GM12878 (cell line): ENCODE measurements around the gene BMP8B. TPM values are rescaled to one million over a fixed set of nuclear protein-coding genes. Genes with fewer than 3 reads are reported as not detected.
A peak's percentile ranks its signal among the peaks of the same experiment; 100 is the strongest.

Experiments used
- CBFB ChIP-seq: IDR thresholded peaks from 2 replicates; pipeline ENCODE4 v1.6.1; 2016; ENCODE audit warnings: antibody characterized with exemption, low read depth
- CEBPB ChIP-seq, 2 experiments: fragments of 150-350 bp in 1 of 2; IDR thresholded peaks; 2 replicates each; pipeline ENCODE4 v1.6.1; 2012 to 2014; ENCODE audit warnings: low read depth in 2 of 2, low read length in 2 of 2, borderline replicate concordance in 1 of 2, inconsistent platforms in 1 of 2
- E2F8 ChIP-seq: fragments of 450-650 bp; IDR thresholded peaks from 2 replicates; pipeline ENCODE4 v1.6.1; 2018; ENCODE audit warnings: mild to moderate bottlenecking, low read depth, moderate library complexity; ENCODE audit not compliant: partially characterized antibody
- FOXK2 ChIP-seq: fragments of 450-650 bp; IDR thresholded peaks from 2 replicates; pipeline ENCODE4 v1.6.1; 2017; ENCODE audit warnings: mild to moderate bottlenecking, moderate library complexity
- GABPA ChIP-seq: IDR thresholded peaks from 2 replicates; pipeline ENCODE4 v1.6.1; 2014; ENCODE audit warnings: antibody characterized with exemption, low read depth, mild to moderate bottlenecking, inconsistent platforms
- JUNB ChIP-seq: IDR thresholded peaks from 2 replicates; pipeline ENCODE4 v1.6.1; 2016; ENCODE audit warnings: antibody characterized with exemption, mild to moderate bottlenecking
- MYB ChIP-seq: fragments of 150-350 bp; IDR thresholded peaks from 2 replicates; pipeline ENCODE4 v1.6.1; 2014; ENCODE audit warnings: mild to moderate bottlenecking, low read depth, low read length, borderline replicate concordance
- NFXL1 ChIP-seq: fragments of 450-650 bp; IDR thresholded peaks from 2 replicates; pipeline ENCODE4 v1.6.1; 2017; ENCODE audit warnings: antibody characterized with exemption, mild to moderate bottlenecking, borderline replicate concordance
- NKRF ChIP-seq: fragments of 450-650 bp; conservative IDR thresholded peaks from 2 replicates; pipeline ENCODE4 v1.6.1; 2017; ENCODE audit warnings: mild to moderate bottlenecking, moderate library complexity
- NR2F1 ChIP-seq: fragments of 450-650 bp; conservative IDR thresholded peaks from 2 replicates; pipeline ENCODE4 v1.6.1; 2017; ENCODE audit warnings: mild to moderate bottlenecking
- POLR2A ChIP-seq: IDR thresholded peaks from 2 replicates; pipeline ENCODE4 v1.6.1; 2011; ENCODE audit warnings: low read depth, mild to moderate bottlenecking, low read length
- POLR2AphosphoS5 ChIP-seq: IDR thresholded peaks from 2 replicates; pipeline ENCODE4 v1.6.1; 2011; ENCODE audit warnings: mild to moderate bottlenecking, low read length, inconsistent platforms
- RB1 ChIP-seq: fragments of 450-650 bp; formaldehyde crosslinking; IDR thresholded peaks from 2 replicates; pipeline ENCODE4 v1.6.1; 2017; ENCODE audit warnings: mild to moderate bottlenecking, borderline replicate concordance
- RUNX3 ChIP-seq: IDR thresholded peaks from 2 replicates; pipeline ENCODE4 v1.6.1; 2012; ENCODE audit warnings: low read length, inconsistent platforms
- STAT1 ChIP-seq: fragments of 450-650 bp; conservative IDR thresholded peaks from 2 replicates; pipeline ENCODE4 v1.6.1; 2014; ENCODE audit warnings: antibody characterized with exemption, mild to moderate bottlenecking
- ZNF384 ChIP-seq: IDR thresholded peaks from 2 replicates; pipeline ENCODE4 v1.6.1; 2012; ENCODE audit warnings: low read depth, mild to moderate bottlenecking, low read length, improper control_type of control experiment, borderline replicate concordance
- ZZZ3 ChIP-seq: IDR thresholded peaks from 2 replicates; pipeline ENCODE4 v1.6.1; 2011; ENCODE audit warnings: low read depth; ENCODE audit not compliant: control insufficient read depth, insufficient read length
- polyA plus RNA-seq, 11 experiments: library from polyadenylated mRNA; depleted of rRNA in 4 of 11; unstranded in 6 of 11; stranded (reverse) in 5 of 11; fragments of >200 nt; fragmentation: Nextera tagmentation in 4 of 11; fragmentation: Illumina TruSeq in 1 of 11; extraction: Ambion mirVana in 4 of 11; extraction: Trizol in 1 of 11; gene quantifications; 1 replicate in 1 of 11; 2 replicates in 10 of 11; pipeline versions ENCODE4 v1.2.1 to v1.2.3, GENCODE V29; 2011 to 2016; ENCODE audit warnings: inconsistent platforms in 2 of 11, missing spikeins in 2 of 11, low read depth in 1 of 11
- total RNA-seq, 4 experiments: library from RNA; depleted of rRNA in 3 of 4; stranded (reverse); fragments of >200 nt in 3 of 4; fragmentation: Illumina TruSeq in 1 of 4; extraction: Trizol in 1 of 4; gene quantifications; 2 replicates each; pipeline versions ENCODE4 v1.2.1 to v1.2.3, GENCODE V29; 2013 to 2021
- TF ChIP-seq, protein P1 (sequence below): fragments of 450-650 bp; IDR thresholded peaks from 2 replicates; pipeline ENCODE4 v1.6.1; 2017; ENCODE audit warnings: mild to moderate bottlenecking
- TF ChIP-seq, protein P2 (sequence below): IDR thresholded peaks from 2 replicates; pipeline ENCODE4 v1.6.1; 2012; ENCODE audit warnings: low read depth, low read length, improper control_type of control experiment
- TF ChIP-seq, protein P3 (sequence below): fragments of 450-650 bp; IDR thresholded peaks from 2 replicates; pipeline ENCODE4 v1.6.1; 2014; ENCODE audit warnings: mild to moderate bottlenecking

Gene BMP8B
- total and polyA plus RNA-seq, 10 of the 15 experiments (the other 5 are each of a cell fraction or from before 2014, with no cell fraction given), result 0.09 to 1.2 (median 0.52) TPM

GRCh38 chr1:39727221-39727931, 61.3 kb downstream of the BMP8B start (continued):
- TF ChIP-seq POLR2AphosphoS5 (no peak), GABPA (no peak), CBFB (no peak), NR2F1 (no peak), RB1 (no peak), JUNB (peak; percentile 81), NFXL1 (no peak), NKRF (no peak), ZNF384 (peak; percentile 48; the same call in 1 of the 2 replicates), E2F8 (no peak), FOXK2 (no peak), ZZZ3 (no peak), MYB (no peak), STAT1 (no peak), POLR2A (no peak), RUNX3 (no peak), CEBPB (IDR thresholded peaks at IDR 0.05; ENCODE audit: borderline replicate concordance in 1 of 2, low read depth in 2 of 2, low read length in 2 of 2) (no peak)
- TF ChIP-seq, protein P1, sequence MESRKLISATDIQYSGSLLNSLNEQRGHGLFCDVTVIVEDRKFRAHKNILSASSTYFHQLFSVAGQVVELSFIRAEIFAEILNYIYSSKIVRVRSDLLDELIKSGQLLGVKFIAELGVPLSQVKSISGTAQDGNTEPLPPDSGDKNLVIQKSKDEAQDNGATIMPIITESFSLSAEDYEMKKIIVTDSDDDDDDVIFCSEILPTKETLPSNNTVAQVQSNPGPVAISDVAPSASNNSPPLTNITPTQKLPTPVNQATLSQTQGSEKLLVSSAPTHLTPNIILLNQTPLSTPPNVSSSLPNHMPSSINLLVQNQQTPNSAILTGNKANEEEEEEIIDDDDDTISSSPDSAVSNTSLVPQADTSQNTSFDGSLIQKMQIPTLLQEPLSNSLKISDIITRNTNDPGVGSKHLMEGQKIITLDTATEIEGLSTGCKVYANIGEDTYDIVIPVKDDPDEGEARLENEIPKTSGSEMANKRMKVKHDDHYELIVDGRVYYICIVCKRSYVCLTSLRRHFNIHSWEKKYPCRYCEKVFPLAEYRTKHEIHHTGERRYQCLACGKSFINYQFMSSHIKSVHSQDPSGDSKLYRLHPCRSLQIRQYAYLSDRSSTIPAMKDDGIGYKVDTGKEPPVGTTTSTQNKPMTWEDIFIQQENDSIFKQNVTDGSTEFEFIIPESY, result no peak
- TF ChIP-seq, protein P2, sequence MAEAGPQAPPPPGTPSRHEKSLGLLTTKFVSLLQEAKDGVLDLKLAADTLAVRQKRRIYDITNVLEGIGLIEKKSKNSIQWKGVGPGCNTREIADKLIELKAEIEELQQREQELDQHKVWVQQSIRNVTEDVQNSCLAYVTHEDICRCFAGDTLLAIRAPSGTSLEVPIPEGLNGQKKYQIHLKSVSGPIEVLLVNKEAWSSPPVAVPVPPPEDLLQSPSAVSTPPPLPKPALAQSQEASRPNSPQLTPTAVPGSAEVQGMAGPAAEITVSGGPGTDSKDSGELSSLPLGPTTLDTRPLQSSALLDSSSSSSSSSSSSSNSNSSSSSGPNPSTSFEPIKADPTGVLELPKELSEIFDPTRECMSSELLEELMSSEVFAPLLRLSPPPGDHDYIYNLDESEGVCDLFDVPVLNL, result no peak
- TF ChIP-seq, protein P3, sequence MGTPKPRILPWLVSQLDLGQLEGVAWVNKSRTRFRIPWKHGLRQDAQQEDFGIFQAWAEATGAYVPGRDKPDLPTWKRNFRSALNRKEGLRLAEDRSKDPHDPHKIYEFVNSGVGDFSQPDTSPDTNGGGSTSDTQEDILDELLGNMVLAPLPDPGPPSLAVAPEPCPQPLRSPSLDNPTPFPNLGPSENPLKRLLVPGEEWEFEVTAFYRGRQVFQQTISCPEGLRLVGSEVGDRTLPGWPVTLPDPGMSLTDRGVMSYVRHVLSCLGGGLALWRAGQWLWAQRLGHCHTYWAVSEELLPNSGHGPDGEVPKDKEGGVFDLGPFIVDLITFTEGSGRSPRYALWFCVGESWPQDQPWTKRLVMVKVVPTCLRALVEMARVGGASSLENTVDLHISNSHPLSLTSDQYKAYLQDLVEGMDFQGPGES, result no peak
